HG03135 (cell line): Measurements from ENCODE around the gene ATXN1.
"Not testable (repeated sequence)": the region's sequence is repeated elsewhere in the genome, so short reads cannot be mapped to it uniquely, and the experiment has no call there.

ENCODE experiments used
- ATAC-seq: cut with Tn5 transposase; IDR thresholded peaks from one replicate; pipeline ENCODE4 v1.9.1; 2021; ENCODE audit warnings: mild to moderate bottlenecking, moderate library complexity; ENCODE audit not compliant: unreplicated experiment

ATXN1 gene

GRCh38 chr6:16704401-16705045 is 56.7 kb downstream of the ATXN1 start:
- no peak for ATAC-seq

DNA sequence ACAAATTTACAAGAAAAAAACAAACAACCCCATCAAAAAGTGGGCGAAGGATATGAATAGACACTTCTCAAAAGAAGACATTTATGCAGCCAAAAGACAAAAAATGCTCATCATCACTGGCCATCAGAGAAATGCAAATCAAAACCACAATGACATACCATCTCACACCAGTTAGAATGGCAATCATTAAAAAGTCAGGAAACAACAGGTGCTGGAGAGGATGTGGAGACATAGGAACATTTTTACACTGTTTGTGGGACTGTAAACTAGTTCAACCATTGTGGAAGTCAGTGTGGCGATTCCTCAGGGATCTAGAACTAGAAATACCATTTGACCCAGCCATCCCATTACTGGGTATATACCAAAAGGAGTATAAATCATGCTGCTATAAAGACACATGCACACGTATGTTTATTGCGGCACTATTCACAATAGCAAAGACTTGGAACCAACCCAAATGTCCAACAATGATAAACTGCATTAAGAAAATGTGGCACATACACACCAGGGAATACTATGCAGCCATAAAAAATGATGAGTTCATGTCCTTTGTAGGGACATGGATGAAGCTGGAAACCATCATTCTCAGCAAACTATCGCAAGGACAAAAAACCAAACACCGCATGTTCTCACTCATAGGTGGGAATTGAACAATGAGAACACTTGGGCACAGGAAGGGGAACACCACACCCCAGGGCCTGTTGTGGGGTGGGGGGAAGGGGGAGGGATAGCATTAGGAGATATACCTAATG is 58.5 kb downstream of the ATXN1 start:
- not testable (repeated sequence) for ATAC-seq

- no peak for ATAC-seq
Measured at GRCh38 chr6:16700916-16701234, 60.4 kb downstream of the ATXN1 start.

DNA sequence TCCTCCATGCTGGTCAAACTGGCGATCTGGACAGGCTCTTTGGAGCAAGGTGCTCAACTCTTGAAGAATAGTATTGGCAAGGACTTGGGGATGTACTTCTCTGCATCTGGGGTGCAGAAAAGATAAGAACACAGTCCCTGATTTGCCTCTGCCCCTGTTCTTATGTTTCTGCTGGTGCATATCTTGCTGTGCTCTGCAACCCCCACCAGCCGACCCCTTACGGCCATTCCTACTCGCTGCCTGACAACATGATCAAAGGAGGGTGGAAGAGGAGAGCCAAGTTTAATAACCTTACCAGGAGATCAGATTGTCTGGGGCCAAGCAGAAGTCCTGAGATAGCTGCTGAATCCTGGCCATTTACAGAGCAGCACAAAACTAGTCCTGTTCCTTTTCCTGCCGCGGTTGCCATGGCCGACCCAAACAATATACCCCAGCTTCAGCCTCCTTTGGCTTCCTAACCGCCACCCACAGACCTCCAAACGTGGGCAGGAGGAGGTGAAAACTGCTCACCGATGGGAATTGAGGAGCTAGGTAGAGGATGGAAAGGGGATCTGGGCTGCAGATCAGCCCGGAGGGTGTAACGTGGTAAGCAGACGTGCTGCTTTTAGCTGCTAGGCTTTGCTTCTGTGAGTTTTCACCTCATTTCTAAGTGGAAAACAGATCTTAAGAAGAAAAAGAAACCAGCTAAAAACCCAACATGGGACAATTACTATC is 60.9 kb downstream of the ATXN1 start:
- no peak for ATAC-seq

- no peak for ATAC-seq
Measured at GRCh38 chr6:16698997-16699868, 62.0 kb downstream of the ATXN1 start.

- ATAC-seq: no peak
Measured at GRCh38 chr6:16698162-16698533, 63.1 kb downstream of the ATXN1 start.

- no peak for ATAC-seq
Measured at GRCh38 chr6:16697437-16698161, 63.7 kb downstream of the ATXN1 start.

DNA sequence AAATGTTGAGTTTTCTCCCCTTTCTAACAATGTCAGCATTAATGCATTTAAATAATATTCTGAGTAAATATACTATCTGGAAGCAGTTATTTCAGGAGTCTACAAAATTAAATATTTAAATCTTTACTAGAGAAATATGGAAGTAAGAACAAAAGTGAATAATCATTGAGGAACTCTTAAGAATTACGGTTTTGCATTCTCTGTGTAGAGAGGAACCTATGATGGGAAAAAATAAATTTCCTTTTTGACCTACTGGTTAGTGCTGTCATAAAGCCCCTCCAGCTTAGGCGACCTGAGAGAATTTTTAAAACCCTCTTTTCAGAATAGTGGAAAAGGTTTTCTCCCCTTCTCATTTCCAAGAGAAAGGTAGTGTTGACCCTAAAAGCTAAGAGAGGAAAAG is 64.8 kb downstream of the ATXN1 start:
- no peak for ATAC-seq

GRCh38 chr6:16694781-16695578 is 66.3 kb downstream of the ATXN1 start:
- ATAC-seq: no peak

- ATAC-seq: no peak
Measured at GRCh38 chr6:16691324-16691723, 69.9 kb downstream of the ATXN1 start.

DNA sequence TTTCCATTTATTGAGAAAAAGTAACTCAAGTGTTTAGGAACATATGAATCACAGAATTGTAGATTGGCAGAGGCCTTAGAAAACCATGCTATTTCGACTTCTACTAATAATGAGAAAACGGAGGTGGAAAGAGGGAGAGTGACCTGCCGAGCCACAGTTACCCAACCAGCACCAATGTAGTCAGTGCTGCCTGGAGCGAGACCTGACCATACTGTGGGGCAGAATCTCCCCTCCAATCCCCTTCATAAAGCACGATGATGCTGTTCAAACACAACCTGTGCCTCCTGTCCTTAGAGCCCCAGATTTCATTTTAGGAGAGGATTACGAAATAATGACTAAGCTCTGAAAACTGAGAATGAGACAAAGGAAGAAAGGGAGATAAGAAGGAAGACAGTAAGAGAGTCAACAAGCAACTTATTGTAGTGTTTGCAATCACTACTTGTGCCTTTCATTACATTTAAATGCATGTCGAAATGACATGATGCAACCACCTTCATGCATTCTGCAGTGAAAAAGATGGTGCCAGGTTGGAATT is 70.6 kb downstream of the ATXN1 start:
- ATAC-seq: peak; percentile 74

DNA sequence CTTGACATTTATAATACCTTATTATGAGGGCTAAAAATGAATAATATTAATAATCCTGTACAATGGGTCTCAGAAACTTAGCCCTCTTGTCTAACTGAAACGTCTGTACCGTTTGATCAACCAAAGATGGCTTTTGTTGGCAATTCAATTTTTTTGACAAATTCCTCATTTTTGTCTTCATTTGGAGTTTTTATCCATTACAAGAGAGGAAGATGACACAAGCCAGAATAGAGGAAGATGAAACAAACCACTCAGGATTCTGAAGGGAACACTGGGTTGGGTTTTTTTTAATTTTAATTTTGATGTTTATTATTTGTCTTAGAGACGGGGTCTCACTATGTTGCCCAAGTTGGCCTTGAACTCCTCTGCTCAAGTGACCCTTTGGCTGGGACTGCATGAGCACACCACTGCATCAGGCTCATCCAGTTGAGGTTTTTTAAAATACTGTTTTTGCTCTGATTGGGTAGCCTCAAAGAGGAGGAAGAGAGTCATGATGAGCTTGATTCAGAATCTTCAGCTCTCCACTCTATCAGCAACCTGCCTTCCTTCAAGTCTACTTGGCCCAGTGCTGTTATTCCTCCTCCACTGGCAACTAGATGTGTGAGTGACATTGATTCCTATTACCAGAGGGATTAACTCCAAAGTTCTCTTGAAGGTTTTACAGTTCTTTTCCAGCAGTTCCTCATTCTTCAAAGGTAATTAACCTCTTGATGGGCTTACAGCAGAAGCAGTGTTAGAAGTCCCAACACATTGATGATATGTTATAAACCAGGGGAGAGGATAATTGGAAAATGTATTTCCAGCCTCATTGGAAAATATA is 71.3 kb downstream of the ATXN1 start:
- ATAC-seq: no peak

DNA sequence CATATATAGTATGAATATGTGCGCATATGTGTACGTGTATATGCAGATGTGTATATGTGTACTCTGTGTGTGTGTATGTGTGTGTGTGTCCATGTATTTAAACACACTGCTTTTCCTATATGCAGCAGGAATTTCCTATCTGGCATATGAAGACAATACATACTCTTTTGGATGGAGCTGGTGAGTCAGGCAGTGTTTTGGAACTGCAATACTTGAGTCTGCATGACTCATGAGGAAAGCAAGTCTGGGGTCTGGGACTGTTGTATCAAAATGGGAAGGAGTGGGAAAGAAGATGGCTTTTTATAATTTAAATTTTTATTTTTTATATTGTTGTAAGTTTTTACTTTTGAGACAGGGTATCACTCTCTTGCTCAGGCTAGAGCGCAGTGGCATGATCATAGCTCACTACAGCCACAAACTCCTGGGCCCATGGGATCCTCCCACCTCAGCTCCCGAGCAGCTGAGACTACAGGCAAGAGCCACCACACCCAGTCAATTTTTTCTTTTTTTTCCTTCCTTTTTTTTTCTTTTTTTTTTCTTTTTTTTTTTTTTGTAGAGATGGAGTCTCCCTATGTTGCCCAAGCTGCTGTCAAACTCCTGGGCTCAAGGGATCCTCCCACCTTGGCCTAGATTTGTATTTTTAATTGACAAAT is 72.2 kb downstream of the ATXN1 start:
- ATAC-seq: no peak

DNA sequence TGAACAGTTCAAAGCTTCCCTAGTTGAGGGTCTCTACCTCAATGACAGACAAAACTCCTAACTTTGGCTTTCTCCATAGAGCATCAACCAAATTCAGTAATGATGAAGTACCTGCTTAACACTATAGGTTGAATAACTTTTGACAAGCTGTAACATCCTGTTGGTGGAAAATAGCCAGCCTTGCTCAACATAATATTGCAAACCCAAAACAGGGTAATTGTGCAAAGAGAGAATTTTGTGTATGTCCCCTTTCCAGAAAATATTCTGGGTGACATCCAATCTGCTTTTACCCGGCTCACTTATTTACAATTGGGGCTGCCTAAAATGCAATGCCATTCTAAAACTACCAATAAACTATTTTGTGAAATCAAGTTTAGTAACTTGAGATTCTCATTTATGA is 72.8 kb downstream of the ATXN1 start:
- ATAC-seq: no peak

DNA sequence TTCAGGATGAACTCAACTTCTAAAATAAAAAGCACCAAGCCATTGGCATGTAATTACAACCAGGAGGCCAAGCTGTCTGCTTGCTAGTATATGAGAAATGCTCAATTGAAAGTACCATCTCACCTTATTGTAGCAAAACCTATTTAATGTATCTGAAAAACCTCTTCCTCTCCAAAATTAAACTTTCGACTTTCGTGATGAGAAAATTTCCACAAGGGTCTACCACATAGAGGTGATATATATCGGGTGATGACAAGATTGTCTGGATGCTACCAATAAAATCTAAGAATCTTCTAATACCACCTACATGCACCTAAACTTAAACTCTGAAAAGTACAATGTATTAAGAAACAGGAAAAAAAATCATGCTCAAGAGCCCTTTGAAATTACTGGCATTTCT is 74.2 kb downstream of the ATXN1 start:
- no peak for ATAC-seq

- ATAC-seq: peak; percentile 57
Measured at GRCh38 chr6:16684896-16685554, 76.2 kb downstream of the ATXN1 start.

DNA sequence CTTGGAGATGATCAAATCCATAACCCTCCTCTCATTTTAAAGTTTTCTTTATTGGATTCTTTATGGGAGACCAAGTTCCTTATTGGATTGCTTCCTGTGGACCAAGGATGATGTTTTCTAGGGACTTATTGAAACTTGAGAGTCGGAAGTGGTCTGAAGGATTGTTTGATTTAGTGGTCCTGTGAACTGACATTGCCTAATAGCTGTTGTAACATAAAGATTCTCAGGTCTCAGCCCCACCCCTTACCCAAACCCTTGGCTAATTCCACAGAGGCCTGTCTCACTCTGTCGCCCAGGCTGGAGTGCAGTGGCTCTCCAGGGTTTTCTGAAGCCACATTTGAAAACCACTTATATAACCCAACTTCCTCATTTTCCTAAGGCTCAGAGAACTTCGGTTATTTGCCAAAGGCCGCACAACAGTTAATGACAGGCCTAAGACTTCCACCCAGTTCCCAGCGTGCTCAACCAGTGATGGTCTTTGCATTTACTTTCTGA is 77.0 kb downstream of the ATXN1 start:
- ATAC-seq: no peak
